Glutamatergic neuron (in vitro differentiated cells): ENCODE measurements around the gene RFPL2. TPM values are rescaled to one million over a fixed set of nuclear protein-coding genes. Genes with fewer than 3 reads are reported as not detected.

Experiments used
- DNase-seq: peaks from one replicate; pipeline ENCODE4 v3.0.0; 2022
- H3K27ac Mint-ChIP-seq: one replicate; pipeline ENCODE4 v1.8.0; 2020; ENCODE audit warnings: mild to moderate bottlenecking, mixed read lengths, inconsistent platforms; ENCODE audit not compliant: unreplicated experiment
- H3K27me3 Mint-ChIP-seq: one replicate; pipeline ENCODE4 v1.8.0; 2020; ENCODE audit warnings: mild to moderate bottlenecking, moderate library complexity, mixed read lengths, inconsistent platforms; ENCODE audit not compliant: unreplicated experiment
- H3K36me3 Mint-ChIP-seq: one replicate; pipeline ENCODE4 v1.8.0; 2020; ENCODE audit warnings: mild to moderate bottlenecking, mixed read lengths, inconsistent platforms; ENCODE audit not compliant: unreplicated experiment
- H3K4me1 Mint-ChIP-seq: one replicate; pipeline ENCODE4 v1.8.0; 2020; ENCODE audit warnings: mild to moderate bottlenecking, low read depth, mixed read lengths, inconsistent platforms; ENCODE audit not compliant: unreplicated experiment
- H3K4me3 Mint-ChIP-seq: one replicate; pipeline ENCODE4 v1.8.0; 2020; ENCODE audit warnings: mild to moderate bottlenecking, mixed read lengths, inconsistent platforms; ENCODE audit not compliant: unreplicated experiment
- H3K9me3 Mint-ChIP-seq: one replicate; pipeline ENCODE4 v1.8.0; 2020; ENCODE audit warnings: mild to moderate bottlenecking, moderate library complexity, mixed read lengths, inconsistent platforms; ENCODE audit not compliant: unreplicated experiment
- CTCF ChIP-seq: fragments of 200-600 bp; sonication (generic); IDR thresholded peaks from one replicate; pipeline ENCODE4 v1.5.0; 2021; ENCODE audit not compliant: partially characterized antibody, unreplicated experiment
- total RNA-seq: library from RNA; stranded (reverse); fragmentation: NEBNext Ultra II Directional; extraction: Animal tissue kit (Norgen Biotek cat#: 25700); gene quantifications from one replicate; pipeline ENCODE4 v1.2.1, GENCODE V29; 2021; ENCODE audit not compliant: unreplicated experiment

RFPL2 gene
- total RNA-seq, 1 donor from 2014 or later = 1.4 TPM

GRCh38 chr22:32233091-32233490, 28.2 kb upstream of the RFPL2 start:
- no peak for TF ChIP-seq CTCF
- Mint-ChIP-seq H3K4me1 (peaks cover 5% of the 10 kb centered on the region), H3K36me3 (no peaks in the 10 kb centered on the region), H3K4me3 (no peak overlapping the region), H3K27me3 (peaks cover 2% of the 10 kb centered on the region), H3K9me3 (no peaks in the 10 kb centered on the region), H3K27ac (no peak overlapping the region)
- no peak for DNase-seq

GRCh38 chr22:32232191-32232830, 27.4 kb upstream of the RFPL2 start:
- Mint-ChIP-seq H3K4me1 (peaks cover 3% of the 10 kb centered on the region), H3K27me3 (peaks cover 2% of the 10 kb centered on the region)
- no peak for TF ChIP-seq CTCF

GRCh38 chr22:32226326-32227104, 21.6 kb upstream of the RFPL2 start:
- Mint-ChIP-seq H3K36me3 (no peaks in the 10 kb centered on the region), H3K4me1 (no peaks in the 10 kb centered on the region), H3K9me3 (peaks cover 2% of the 10 kb centered on the region), H3K4me3 (no peak overlapping the region), H3K27ac (no peak overlapping the region), H3K27me3 (no peaks in the 10 kb centered on the region)
- TF ChIP-seq CTCF = no peak
- no peak for DNase-seq

More at GRCh38 chr22:32232191-32232830, 27.4 kb upstream of the RFPL2 start:
- H3K4me3 Mint-ChIP-seq = no peak overlapping the region
- H3K27ac Mint-ChIP-seq = no peak overlapping the region
- H3K36me3 Mint-ChIP-seq = no peaks in the 10 kb centered on the region
- DNase-seq = no peak
- no peaks in the 10 kb centered on the region for H3K9me3 Mint-ChIP-seq

GRCh38 chr22:32222991-32223390, 18.1 kb upstream of the RFPL2 start:
- no peak overlapping the region for H3K4me3 Mint-ChIP-seq
- H3K9me3 Mint-ChIP-seq = peaks cover 2% of the 10 kb centered on the region
- no peak overlapping the region for H3K27ac Mint-ChIP-seq
- no peaks in the 10 kb centered on the region for H3K27me3 Mint-ChIP-seq
- no peaks in the 10 kb centered on the region for H3K36me3 Mint-ChIP-seq
- H3K4me1 Mint-ChIP-seq = no peaks in the 10 kb centered on the region
- DNase-seq = no peak
- no peak for TF ChIP-seq CTCF

- H3K9me3 Mint-ChIP-seq = no peaks in the 10 kb centered on the region
- DNase-seq = no peak
- TF ChIP-seq CTCF = no peak
- no peak overlapping the region for H3K4me3 Mint-ChIP-seq
- no peaks in the 10 kb centered on the region for H3K4me1 Mint-ChIP-seq
- no peaks in the 10 kb centered on the region for H3K36me3 Mint-ChIP-seq
- no peak overlapping the region for H3K27ac Mint-ChIP-seq
- no peaks in the 10 kb centered on the region for H3K27me3 Mint-ChIP-seq
Observed at GRCh38 chr22:32219026-32219425, 14.2 kb upstream of the RFPL2 start.
